ENCODE data around the gene SGSM2.

Gene SGSM2

DNA sequence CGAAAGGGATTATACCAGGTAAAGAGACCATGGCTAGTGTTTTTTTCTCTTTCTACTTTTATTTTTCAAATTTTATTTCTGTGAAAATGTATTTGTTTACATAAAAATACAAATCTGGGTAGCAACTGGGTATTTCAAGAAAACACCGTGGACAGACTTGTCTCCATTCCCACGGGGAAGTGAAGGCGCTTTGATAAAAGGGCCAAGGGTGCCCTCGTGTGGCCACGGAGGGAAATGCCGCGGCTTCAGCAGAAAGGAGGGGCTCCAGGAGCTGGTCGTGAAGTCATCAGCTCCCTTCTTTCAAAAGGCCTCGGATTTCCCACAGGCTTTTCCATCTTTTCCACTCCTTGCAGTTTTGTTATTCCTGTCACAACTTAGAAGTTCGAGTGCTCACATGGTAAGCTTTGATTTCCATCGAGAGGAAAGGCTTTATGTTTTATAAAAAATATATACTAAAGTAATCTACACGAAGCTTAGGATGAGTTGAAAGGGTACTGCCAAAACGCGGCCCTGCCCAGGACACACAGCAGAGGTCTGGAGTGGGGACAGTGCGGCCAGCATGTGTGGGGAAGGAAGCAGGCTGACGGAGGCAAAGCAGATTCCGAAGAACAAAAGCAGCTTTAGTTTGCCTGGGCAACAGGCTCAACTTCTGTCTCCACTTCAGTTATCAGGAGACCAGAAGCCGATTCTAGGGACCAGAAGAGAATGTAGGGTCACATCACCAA, 78.9 kb downstream of the SGSM2 start:
- no peak overlapping the region for H3K4me3 ChIP-seq (ENCODE audit: low read depth, low read length)

DNA sequence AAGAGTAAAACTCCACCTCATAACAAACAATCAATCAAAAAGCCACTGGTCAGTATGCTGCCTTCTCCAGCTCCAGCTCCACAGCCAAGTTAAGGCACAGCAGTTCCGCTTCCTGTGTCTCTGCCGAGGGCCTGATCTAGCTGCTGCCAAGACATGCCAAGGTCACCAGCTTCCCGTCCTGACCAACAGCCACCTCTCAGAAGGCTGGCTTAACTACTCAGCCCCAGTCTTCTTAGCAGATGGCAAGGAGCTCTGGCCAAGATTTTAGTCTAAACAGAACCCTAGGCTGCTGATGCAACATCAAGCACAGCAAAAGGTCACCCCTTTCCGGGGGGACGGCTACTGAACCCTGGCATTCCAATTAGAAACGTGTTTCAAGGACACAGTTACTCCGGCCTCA, 81.3 kb downstream of the SGSM2 start:
- no peak overlapping the region for H3K4me3 ChIP-seq (ENCODE audit: low read depth, low read length)

- H3K4me3 ChIP-seq (ENCODE audit: low read depth, low read length): no peak overlapping the region
These were observed 82.2 kb downstream of the SGSM2 start for GRCh38 chr17:2419486-2419885.

DNA sequence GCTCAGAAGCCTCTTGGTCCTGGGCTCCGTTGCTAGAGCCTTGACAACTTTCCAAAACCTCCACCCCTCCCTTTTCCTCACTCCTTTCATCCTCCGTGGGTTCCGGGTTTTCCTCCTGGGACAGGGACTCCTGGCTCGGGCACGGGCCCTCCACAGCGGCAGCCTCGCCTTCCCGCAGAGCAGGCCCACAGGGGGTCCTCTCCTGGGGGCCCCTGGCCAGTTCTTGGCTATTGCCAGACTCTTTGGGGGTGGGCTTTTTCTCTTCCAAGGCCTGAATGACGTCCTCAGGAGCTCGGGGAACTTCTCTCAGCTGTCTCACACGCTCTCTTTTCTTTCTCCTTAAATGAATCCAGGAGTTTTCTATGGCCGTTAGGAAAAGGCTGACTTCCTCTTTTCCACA, 82.9 kb downstream of the SGSM2 start:
- H3K4me3 ChIP-seq (ENCODE audit: low read depth, low read length): no peak overlapping the region

DNA sequence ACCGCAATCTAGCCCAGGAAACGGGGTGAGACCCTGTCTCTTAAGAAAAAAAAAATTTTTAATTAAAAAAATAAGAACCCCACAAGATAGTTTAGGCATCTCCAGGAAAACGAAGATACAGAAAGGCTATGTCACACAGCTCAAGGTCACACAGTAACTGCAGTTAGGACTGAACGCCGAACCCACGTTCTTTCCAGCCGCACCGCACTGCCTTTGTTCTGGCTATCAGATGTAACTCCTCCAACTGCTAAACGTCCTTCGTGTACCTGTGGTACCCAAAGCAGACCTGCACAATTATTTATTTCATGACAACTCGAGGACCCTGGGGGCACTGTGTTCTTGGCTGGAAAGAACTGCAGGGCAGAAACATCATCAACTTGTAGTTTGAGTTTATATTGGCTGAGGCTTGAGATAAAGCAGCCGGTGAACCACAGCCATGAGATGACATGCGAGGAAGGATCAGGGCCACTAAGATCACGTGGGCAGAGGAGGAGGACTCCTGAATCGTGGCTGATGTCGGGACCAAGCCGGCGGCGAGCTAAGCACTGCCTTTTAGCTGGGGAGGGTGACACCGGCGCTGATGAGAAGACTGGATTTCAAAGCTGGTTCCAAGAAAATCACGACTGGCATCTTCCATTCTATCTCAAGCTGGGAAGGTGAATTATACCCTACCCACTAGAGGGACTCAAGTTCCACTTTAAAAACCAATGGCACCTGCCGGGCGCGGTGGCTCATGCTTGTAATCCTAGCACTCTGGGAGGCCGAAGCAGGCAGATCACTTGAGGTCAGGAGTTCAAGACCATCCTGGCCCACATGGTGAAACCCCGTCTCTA, 84.2 kb downstream of the SGSM2 start:
- H3K4me3 ChIP-seq (ENCODE audit: low read depth, low read length): no peak overlapping the region

DNA sequence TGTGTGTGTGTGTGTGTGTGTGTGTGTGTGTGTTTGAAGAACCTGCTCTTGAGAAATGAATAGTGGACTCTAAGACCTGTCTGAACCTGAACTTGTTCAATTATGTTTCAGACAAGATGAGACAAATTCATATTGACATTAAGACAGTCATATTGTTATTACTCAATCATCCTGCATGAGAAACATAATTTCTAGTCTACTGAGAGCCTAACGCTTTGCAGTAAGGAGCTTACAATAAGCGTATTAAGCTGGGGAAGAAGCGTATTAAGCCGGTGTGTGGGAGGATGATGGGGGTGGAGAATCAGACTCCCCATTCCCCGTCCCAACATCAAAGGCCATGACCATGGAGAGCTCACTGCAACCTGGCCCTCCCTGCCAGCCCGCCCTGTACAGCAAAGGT, 86.0 kb downstream of the SGSM2 start:
- no peak overlapping the region for H3K4me3 ChIP-seq (ENCODE audit: low read depth, low read length)

DNA sequence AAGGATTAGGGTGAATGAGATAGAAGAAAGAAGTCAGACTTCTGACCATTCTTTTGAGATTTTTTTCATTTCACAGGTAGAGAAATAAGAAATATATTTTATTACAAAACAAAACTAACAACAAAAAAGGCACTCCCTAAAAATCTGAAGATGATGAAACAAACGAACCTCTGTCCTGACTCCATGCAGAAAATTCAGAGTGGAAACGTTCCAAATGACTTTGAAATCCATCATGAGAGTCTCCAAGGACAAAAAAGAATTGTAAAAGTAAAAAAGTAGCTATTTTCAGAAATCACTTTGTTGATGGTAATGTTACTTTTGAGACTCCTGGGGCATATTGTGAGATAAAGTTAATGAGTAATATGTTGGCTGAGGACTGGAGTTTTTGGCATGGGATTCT, 89.9 kb downstream of the SGSM2 start:
- H3K4me3 ChIP-seq (ENCODE audit: low read depth, low read length): no peak overlapping the region

GRCh38 chr17:2427910-2428309, 90.6 kb downstream of the SGSM2 start:
- H3K4me3 ChIP-seq (ENCODE audit: low read depth, low read length): no peak overlapping the region
